Activated T-helper 17 cell treated with anti-CD3 and anti-CD28 coated beads, Interleukin-2, amount 50 U/mL, for 72 hours (primary cell): ENCODE data around the gene RRAGB. TPM values are rescaled to one million over a fixed set of nuclear protein-coding genes. Genes with fewer than 3 reads are reported as not detected.
"Not testable (repeated sequence)": the region's sequence is repeated elsewhere in the genome, so short reads cannot be mapped to it uniquely, and the experiment has no call there.

Experiments used
- ATAC-seq: fragments of 150-1000 bp; cut with Tn5 transposase; replicated peaks from 2 replicates; pipeline ENCODE4 v1.10.0; 2021; ENCODE audit warnings: mild to moderate bottlenecking, moderate library complexity
- H3K27ac Mint-ChIP-seq: one replicate; pipeline ENCODE4 v1.8.0; 2022; ENCODE audit warnings: mixed read lengths
- H3K27me3 Mint-ChIP-seq: one replicate; pipeline ENCODE4 v1.8.0; 2022; ENCODE audit warnings: mixed read lengths
- H3K36me3 Mint-ChIP-seq: one replicate; pipeline ENCODE4 v1.8.0; 2022; ENCODE audit warnings: low read depth, mild to moderate bottlenecking, mixed read lengths
- H3K4me1 Mint-ChIP-seq: one replicate; pipeline ENCODE4 v1.8.0; 2022; ENCODE audit warnings: mixed read lengths
- H3K4me3 Mint-ChIP-seq: one replicate; pipeline ENCODE4 v1.8.0; 2022; ENCODE audit warnings: mild to moderate bottlenecking, mixed read lengths
- H3K9me3 Mint-ChIP-seq: one replicate; pipeline ENCODE4 v1.8.0; 2022; ENCODE audit warnings: mixed read lengths
- total RNA-seq, 2 donors: library from RNA; stranded (reverse); gene quantifications; one replicate each; pipeline ENCODE4 v1.2.3, GENCODE V29; 2022

Gene RRAGB
- total RNA-seq, 2 donors from 2014 or later, result 7.3 to 10.0 TPM

DNA sequence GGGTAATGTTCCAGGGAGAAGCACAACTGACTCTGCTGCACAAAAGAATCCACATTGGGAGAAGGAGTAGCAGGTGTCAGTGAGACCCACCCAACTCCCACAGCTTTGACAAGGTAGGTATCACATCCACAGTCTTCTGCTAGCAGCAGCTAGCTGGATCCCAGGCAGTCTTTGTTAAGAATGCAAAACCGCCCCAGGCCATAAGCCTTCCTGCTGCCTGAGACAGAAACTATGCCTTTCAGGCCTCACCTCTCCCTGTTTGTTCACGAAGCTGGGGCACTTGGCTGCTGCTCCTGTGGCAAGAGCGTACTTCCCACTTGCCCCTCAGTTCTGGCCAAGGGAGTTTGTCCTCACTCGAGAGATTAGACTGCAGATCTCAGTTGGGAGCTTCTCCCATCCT, 21.4 kb downstream of the RRAGB start:
- Mint-ChIP-seq H3K27ac (no peak overlapping the region), H3K27me3 (no peaks in the 10 kb centered on the region), H3K4me3 (no peak overlapping the region), H3K4me1 (no peaks in the 10 kb centered on the region), H3K9me3 (peaks cover 4% of the 10 kb centered on the region), H3K36me3 (peaks cover 57% of the 10 kb centered on the region)
- ATAC-seq, result no peak

DNA sequence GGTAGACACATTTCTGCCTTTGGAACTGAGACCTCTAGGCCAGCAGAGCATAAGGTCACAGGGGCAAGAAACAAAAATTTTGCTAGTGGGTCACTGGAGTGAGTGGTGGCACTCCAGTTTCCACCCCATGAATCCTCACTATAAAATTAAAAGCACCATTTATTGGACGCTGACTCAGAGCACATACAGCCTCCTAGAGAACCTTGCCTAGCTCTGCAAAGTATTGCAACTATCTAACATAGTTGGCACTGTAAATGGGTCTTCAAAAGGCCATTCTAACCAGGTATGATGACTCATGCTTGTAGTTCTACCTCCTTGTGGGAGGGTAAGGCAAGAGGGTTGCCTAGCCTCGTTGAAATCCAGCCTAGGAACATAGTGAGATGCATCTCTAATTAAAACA, 25.1 kb downstream of the RRAGB start:
- Mint-ChIP-seq H3K9me3 (no peaks in the 10 kb centered on the region), H3K36me3 (peaks cover 38% of the 10 kb centered on the region), H3K4me1 (no peaks in the 10 kb centered on the region), H3K4me3 (no peak overlapping the region), H3K27me3 (no peaks in the 10 kb centered on the region), H3K27ac (no peak overlapping the region)
- ATAC-seq, result no peak

- not testable (repeated sequence) for H3K27ac Mint-ChIP-seq, ATAC-seq, H3K27me3 Mint-ChIP-seq, H3K9me3 Mint-ChIP-seq, H3K4me1 Mint-ChIP-seq, H3K4me3 Mint-ChIP-seq
- H3K36me3 Mint-ChIP-seq, result peaks cover 35% of the 10 kb centered on the region
Observed at GRCh38 chrX:55748463-55748862, 30.9 kb downstream of the RRAGB start.

DNA sequence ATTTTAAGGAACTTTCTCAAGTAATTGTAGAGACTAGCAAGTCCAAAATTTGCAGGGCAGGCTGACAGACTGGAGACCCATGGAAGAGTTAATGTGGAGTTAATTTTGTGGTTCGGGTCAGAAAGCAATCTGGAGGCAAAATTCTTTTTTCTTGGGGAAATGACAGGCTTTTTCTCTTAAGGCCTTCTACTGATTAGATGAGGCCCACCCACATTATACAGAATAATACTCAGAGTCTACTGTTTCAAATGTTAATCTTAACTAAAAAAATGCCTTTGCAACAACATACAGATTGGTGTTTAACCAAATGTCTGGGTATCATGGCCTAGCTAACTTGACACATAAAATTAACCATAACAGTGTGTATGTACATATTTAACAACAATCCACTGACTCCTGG, 32.7 kb downstream of the RRAGB start:
- no peak overlapping the region for H3K4me3 Mint-ChIP-seq
- no peak for ATAC-seq
- peaks cover 39% of the 10 kb centered on the region for H3K36me3 Mint-ChIP-seq
- no peaks in the 10 kb centered on the region for H3K4me1 Mint-ChIP-seq
- H3K9me3 Mint-ChIP-seq, result no peaks in the 10 kb centered on the region
- H3K27ac Mint-ChIP-seq, result no peak overlapping the region
- no peaks in the 10 kb centered on the region for H3K27me3 Mint-ChIP-seq

DNA sequence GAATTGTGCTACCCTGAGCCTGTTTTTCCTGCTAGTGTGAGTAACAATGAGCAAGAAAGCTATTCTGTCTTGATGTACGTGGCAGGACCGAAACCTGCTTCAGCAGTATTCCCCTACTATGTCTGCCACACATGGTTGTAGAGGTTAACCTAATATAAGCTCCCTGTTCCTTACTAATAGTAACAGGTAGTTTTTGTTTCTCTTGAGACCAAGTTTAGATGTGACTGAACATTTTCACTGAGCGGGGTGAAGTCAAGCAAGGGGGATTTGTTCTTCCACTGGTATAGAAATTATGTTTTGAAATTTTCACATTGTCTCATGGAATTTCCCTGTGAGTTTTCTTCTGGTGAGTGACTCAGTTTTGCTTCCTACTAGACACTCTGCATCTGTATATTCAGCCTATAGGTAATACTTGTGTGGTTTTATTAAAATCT, 37.3 kb downstream of the RRAGB start:
- H3K4me1 Mint-ChIP-seq, result no peaks in the 10 kb centered on the region
- no peaks in the 10 kb centered on the region for H3K9me3 Mint-ChIP-seq
- no peak overlapping the region for H3K4me3 Mint-ChIP-seq
- peaks cover 62% of the 10 kb centered on the region for H3K36me3 Mint-ChIP-seq
- peak overlapping the region; percentile 25 for H3K27ac Mint-ChIP-seq
- peak; percentile 96 for ATAC-seq
- no peaks in the 10 kb centered on the region for H3K27me3 Mint-ChIP-seq

DNA sequence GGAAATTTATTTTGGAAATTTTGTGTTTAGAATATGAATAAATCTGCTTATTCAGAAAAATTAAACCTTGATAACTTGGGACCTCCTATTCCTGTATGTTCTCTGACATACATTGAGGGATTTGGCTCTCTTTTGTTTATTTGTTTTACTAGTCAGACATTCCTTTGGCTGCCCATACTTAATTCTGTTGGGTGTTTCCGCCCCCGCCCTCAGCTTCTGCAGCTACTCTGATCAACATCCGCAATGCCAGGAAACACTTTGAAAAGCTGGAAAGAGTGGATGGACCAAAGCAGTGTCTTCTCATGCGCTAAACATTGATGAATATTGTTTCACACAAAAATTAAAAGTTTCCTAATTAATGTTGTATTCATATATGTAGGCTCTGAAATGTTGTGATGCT, 40.5 kb downstream of the RRAGB start:
- H3K4me1 Mint-ChIP-seq, result no peaks in the 10 kb centered on the region
- no peak overlapping the region for H3K4me3 Mint-ChIP-seq
- H3K36me3 Mint-ChIP-seq, result peaks cover 55% of the 10 kb centered on the region
- no peaks in the 10 kb centered on the region for H3K27me3 Mint-ChIP-seq
- H3K27ac Mint-ChIP-seq, result no peak overlapping the region
- no peak for ATAC-seq
- no peaks in the 10 kb centered on the region for H3K9me3 Mint-ChIP-seq

DNA sequence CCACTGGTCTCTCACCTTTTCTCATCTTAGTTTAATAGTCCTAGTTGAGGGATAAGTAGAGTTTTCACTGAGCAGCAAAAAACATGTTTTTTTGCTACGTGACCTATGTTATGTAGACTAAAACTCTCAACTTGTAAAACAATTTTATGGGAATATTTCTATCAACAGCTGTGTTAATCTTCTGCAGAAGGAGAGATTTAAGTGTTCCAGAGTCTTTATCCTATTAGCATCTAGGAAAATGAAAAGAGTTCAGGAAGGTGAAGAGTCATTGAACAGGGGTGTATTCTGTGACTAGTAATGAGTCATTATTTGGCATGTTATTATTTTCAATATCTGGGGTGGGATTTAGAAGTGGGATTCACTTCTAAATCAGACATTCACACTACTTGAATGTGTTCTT, 41.9 kb downstream of the RRAGB start:
- Mint-ChIP-seq H3K27me3 (no peaks in the 10 kb centered on the region), H3K36me3 (peaks cover 47% of the 10 kb centered on the region), H3K4me1 (no peaks in the 10 kb centered on the region), H3K9me3 (no peaks in the 10 kb centered on the region), H3K27ac (no peak overlapping the region), H3K4me3 (no peak overlapping the region)
- ATAC-seq, result no peak

DNA sequence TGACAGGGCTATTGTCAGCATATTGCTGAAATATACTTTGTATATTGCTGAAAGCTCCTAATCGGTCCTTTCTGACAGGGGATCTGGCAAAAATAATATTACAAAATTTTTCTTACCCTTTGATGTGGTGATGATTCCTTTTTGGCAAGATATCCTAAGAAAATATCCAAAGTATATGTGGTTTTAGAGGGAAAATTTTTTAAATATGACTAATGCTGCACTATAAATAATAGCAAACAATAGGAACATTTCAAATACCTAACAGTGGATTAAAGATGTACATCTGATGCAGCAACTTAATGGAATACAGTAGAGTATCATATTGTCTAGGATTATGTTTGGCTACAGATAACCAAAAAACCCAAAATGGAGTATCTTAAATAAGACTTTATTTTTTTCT, 49.6 kb downstream of the RRAGB start:
- Mint-ChIP-seq H3K9me3 (peaks cover 5% of the 10 kb centered on the region), H3K4me1 (no peaks in the 10 kb centered on the region), H3K27me3 (no peaks in the 10 kb centered on the region), H3K27ac (no peak overlapping the region), H3K4me3 (no peak overlapping the region), H3K36me3 (peaks cover 19% of the 10 kb centered on the region)
- ATAC-seq, result no peak

DNA sequence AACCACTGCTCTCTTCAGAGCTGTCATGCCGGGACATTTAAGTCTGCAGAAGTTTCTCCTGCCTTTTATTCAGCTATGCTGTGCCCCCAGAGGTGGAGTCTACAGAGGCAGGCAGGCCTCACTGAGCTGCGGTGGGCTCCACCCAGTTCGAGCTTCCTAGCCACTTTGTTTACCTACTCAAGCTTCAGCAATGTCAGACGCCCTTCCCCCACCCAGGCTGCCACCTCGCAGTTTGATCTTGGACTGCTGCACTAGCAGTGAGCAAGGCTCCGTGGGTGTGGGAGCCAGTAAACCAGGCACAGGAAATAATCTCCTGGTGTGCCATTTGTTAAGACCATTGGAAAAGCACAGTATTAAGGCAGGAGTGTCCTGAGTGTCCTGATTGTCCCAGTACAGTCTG, 56.9 kb downstream of the RRAGB start:
- H3K27me3 Mint-ChIP-seq, H3K9me3 Mint-ChIP-seq, ATAC-seq, H3K4me1 Mint-ChIP-seq, H3K4me3 Mint-ChIP-seq, H3K27ac Mint-ChIP-seq: not testable (repeated sequence)
- H3K36me3 Mint-ChIP-seq, result peaks cover 35% of the 10 kb centered on the region

DNA sequence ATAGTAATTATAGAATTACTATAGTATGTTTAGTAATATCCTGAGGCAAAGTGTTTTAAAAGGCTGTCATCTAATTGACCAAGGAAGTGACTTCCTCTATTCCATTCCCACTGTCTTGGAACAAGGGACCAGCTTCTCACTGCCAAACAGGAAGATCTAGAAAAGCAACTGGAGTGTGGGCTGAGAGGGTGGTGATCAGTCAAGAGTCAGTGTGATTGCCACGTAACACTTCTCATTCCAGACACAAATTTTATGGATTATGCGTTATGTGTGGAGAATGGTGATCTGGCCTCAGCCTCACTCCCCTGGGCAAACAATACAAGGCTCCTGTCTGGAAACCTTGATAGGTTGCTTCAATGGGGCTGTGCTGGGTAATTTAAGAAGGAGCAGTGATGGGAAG, 60.0 kb downstream of the RRAGB start:
- Mint-ChIP-seq H3K4me3 (no peak overlapping the region), H3K9me3 (no peaks in the 10 kb centered on the region), H3K27ac (no peak overlapping the region), H3K27me3 (no peaks in the 10 kb centered on the region), H3K36me3 (peaks cover 16% of the 10 kb centered on the region), H3K4me1 (no peaks in the 10 kb centered on the region)
- no peak for ATAC-seq

- Mint-ChIP-seq H3K4me3 (no peak overlapping the region), H3K36me3 (peaks cover 14% of the 10 kb centered on the region), H3K27ac (no peak overlapping the region), H3K4me1 (no peaks in the 10 kb centered on the region), H3K9me3 (no peaks in the 10 kb centered on the region), H3K27me3 (no peaks in the 10 kb centered on the region)
- ATAC-seq, result no peak
Observed at GRCh38 chrX:55778322-55778721, 60.8 kb downstream of the RRAGB start.

DNA sequence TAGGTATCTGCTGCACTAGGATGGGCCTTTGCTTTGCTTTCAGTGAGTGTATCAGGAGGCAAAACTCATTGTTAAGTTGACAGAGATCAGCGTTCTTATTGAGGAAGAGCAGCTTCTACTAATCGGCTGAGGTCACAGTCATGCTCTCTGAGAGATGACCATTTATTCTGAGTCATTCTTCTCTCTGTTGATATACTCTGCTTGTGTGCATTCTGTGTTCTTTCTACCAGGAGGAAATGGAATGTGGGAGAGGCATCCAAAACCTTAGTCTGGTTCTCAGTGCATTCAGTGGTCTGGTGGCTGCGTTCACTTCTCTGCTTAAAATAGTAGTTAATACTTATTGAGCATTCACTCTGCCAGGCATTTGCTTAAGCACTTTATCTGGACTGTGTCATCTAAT, 66.2 kb downstream of the RRAGB start:
- H3K4me3 Mint-ChIP-seq, result no peak overlapping the region

DNA sequence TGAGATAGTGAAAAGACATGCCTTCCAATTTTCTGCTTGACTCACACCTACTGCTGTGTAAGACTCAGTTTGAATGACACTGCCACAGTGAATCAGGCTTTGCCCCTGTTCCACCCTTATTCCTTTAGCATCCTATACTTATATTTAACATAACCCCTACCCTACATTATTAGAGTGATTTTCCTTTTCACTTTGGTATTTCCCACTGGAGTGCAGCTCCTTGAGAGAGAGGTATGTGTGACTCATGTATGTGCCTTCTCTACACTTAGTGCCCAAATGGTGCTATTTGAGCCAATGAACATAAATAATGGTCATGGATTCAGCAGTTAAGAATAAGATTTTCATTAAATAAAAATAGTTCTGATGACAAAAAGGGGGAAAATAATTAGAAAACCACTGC, 69.5 kb downstream of the RRAGB start:
- Mint-ChIP-seq H3K27me3 (no peaks in the 10 kb centered on the region), H3K9me3 (peaks cover 7% of the 10 kb centered on the region), H3K27ac (no peak overlapping the region), H3K4me3 (no peak overlapping the region), H3K36me3 (no peaks in the 10 kb centered on the region), H3K4me1 (no peaks in the 10 kb centered on the region)
- ATAC-seq, result no peak

More for the DNA sequence above, 66.2 kb downstream of the RRAGB start:
- no peak overlapping the region for H3K27ac Mint-ChIP-seq
- no peaks in the 10 kb centered on the region for H3K27me3 Mint-ChIP-seq
- H3K9me3 Mint-ChIP-seq, result peaks cover 7% of the 10 kb centered on the region
- ATAC-seq, result no peak
- no peaks in the 10 kb centered on the region for H3K4me1 Mint-ChIP-seq
- H3K36me3 Mint-ChIP-seq, result no peaks in the 10 kb centered on the region

GRCh38 chrX:55787727-55788126, 70.2 kb downstream of the RRAGB start:
- no peak overlapping the region for H3K4me3 Mint-ChIP-seq
- H3K27ac Mint-ChIP-seq, result no peak overlapping the region
- no peaks in the 10 kb centered on the region for H3K4me1 Mint-ChIP-seq
- H3K27me3 Mint-ChIP-seq, result no peaks in the 10 kb centered on the region
- ATAC-seq, result no peak
- H3K9me3 Mint-ChIP-seq, result peaks cover 7% of the 10 kb centered on the region
- H3K36me3 Mint-ChIP-seq, result no peaks in the 10 kb centered on the region

DNA sequence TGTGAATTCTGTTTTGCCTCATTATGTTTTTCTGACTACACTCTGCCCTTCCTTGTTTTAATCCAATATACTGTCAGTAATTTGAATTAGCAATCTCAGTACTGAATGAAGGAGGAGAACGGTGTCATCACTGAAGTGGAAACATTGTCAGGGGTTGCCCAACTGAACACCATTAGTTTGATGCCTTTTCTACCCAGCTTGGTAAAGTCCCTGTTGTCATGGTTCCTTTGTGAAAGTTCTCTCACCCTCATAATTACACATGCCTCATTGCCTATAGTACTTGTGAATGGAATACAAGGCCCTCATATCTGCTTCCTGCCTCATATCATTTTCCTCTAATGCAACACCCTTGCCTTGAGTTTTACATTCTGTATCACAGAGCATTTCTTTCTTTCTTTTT, 76.9 kb downstream of the RRAGB start:
- peak; percentile 72 for ATAC-seq
- no peak overlapping the region for H3K27ac Mint-ChIP-seq
- H3K4me1 Mint-ChIP-seq, result no peaks in the 10 kb centered on the region
- no peaks in the 10 kb centered on the region for H3K9me3 Mint-ChIP-seq
- no peaks in the 10 kb centered on the region for H3K27me3 Mint-ChIP-seq
- no peaks in the 10 kb centered on the region for H3K36me3 Mint-ChIP-seq
- H3K4me3 Mint-ChIP-seq, result no peak overlapping the region

DNA sequence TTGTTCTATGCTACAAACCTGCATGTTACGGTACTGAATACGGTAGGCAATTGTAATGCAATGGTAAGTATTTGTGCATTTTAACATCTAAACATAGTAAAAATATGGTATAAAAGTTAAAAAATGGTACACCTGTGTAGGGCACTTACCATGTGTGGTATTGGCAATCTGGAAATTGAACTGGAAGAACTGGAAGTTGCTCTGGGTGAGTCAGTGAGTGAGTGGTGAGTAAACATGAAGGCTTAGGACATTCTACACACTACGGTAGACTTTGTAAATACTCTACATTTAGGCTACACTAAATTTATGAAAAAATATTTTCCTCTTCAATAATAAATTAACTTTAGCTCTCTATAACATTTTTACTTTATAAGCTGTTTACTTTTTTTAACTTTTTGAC, 78.9 kb downstream of the RRAGB start:
- no peak for ATAC-seq
- no peaks in the 10 kb centered on the region for H3K27me3 Mint-ChIP-seq
- no peaks in the 10 kb centered on the region for H3K9me3 Mint-ChIP-seq
- no peak overlapping the region for H3K27ac Mint-ChIP-seq
- H3K36me3 Mint-ChIP-seq, result no peaks in the 10 kb centered on the region
- H3K4me3 Mint-ChIP-seq, result no peak overlapping the region
- H3K4me1 Mint-ChIP-seq, result no peaks in the 10 kb centered on the region
